ENCODE results near the gene NPIPA3. TPM values are rescaled to one million over a fixed set of nuclear protein-coding genes. Genes with fewer than 3 reads are reported as not detected.
"Not testable (repeated sequence)": the region's sequence is repeated elsewhere in the genome, so short reads cannot be mapped to it uniquely, and the experiment has no call there.

The NPIPA3 gene
- total RNA-seq, 1 donor from 2014 or later: 2.3 TPM

DNA sequence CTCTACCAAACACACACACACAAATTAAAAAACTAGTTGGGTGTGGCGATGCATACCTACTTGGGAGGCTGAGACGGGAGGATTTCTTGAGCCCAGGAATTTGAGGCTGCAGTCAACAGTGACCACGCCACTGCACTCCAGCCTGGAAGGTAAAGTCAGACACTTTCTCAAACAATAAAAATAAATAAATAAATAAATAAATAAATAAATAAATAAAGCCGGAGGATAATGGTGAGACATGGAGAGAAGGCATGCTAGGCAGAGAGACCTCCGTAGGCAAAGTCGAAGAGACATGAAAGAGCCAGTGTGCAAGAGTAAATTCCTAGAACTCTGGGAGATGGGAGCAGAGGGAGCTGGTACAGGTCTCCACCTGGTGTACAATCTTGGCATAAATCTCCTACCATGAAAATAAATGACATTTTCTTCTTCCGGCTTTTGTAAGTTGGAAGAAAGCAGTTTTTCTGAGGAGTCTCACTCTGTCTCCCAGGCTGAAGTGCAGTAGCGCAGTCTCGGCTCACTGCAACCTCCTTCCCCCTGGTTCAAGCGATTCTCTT lies 37.7 kb downstream of the NPIPA3 start:
- DNase-seq; ATAC-seq; intact Hi-C loops (cut with micrococcal nuclease): not testable (repeated sequence)

DNA sequence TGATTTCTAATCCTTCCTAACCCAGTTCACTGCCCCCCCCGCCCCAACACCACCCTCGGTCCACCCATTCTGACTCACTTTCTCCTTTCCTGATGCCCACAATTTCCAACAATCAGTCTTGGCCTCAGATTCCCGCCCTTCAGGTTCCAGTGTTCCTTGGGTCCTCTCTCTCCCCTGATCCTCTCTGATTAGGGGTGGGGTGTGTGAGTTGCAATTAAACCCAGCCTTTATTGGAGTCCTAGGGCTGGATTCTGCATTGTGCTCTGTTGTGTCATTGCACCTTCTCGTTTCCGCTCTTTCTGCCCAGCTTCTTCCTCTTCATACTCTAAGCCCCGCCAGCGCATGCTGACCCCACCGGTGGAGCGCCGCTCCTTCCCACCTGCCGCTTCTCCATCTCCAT lies 38.6 kb downstream of the NPIPA3 start:
- DNase-seq; ATAC-seq; intact Hi-C loops (cut with micrococcal nuclease): not testable (repeated sequence)

GRCh38 chr16:14742273-14743128 lies 39.3 kb downstream of the NPIPA3 start, which contains the start of gene NPIPA2:
Gene NPIPA2 (plus strand): TSS chr16:14742533. CDS start chr16:14748066, 5,533 bp downstream.
- DNase-seq; intact Hi-C loops (cut with micrococcal nuclease): not testable (repeated sequence)
- peak; percentile 100 for ATAC-seq

GRCh38 chr16:14773654-14774053 lies 70.4 kb downstream of the NPIPA3 start:
- intact Hi-C loops (cut with micrococcal nuclease); DNase-seq; ATAC-seq: not testable (repeated sequence)

- intact Hi-C loops (cut with micrococcal nuclease); ATAC-seq; DNase-seq: not testable (repeated sequence)
These were observed 72.4 kb downstream of the NPIPA3 start for GRCh38 chr16:14775624-14776023.

Other genes starting within 250 kb of the NPIPA3 start
- 17.6 TPM for gene PARN, start 73.2 kb upstream of the NPIPA3 start, total RNA-seq
- 36.3 TPM for gene BFAR, start 70.5 kb upstream of the NPIPA3 start, total RNA-seq
- not detected for gene PLA2G10, start 9.1 kb upstream of the NPIPA3 start, total RNA-seq
- gene NPIPA2, start 39.1 kb downstream of the NPIPA3 start, total RNA-seq: 3.4 TPM
- 129 TPM for gene NOMO1, start 130.3 kb downstream of the NPIPA3 start, total RNA-seq
- gene NPIPA1, start 234.0 kb downstream of the NPIPA3 start, total RNA-seq: 46.3 TPM

Data from left ventricle myocardium superior (tissue), 1 donor.